HG03025 (cell line): ENCODE measurements around the gene FBXL12.
"Not testable (repeated sequence)": the region's sequence is repeated elsewhere in the genome, so short reads cannot be mapped to it uniquely, and the experiment has no call there.

Experiments used
- ATAC-seq: cut with Tn5 transposase; IDR thresholded peaks from one replicate; pipeline ENCODE4 v1.9.1; 2021; ENCODE audit warnings: mild to moderate bottlenecking, moderate library complexity; ENCODE audit not compliant: unreplicated experiment, low FRiP score

The FBXL12 gene

GRCh38 chr19:9793071-9793591 is 25.7 kb downstream of the FBXL12 start:
- ATAC-seq = no peak

DNA sequence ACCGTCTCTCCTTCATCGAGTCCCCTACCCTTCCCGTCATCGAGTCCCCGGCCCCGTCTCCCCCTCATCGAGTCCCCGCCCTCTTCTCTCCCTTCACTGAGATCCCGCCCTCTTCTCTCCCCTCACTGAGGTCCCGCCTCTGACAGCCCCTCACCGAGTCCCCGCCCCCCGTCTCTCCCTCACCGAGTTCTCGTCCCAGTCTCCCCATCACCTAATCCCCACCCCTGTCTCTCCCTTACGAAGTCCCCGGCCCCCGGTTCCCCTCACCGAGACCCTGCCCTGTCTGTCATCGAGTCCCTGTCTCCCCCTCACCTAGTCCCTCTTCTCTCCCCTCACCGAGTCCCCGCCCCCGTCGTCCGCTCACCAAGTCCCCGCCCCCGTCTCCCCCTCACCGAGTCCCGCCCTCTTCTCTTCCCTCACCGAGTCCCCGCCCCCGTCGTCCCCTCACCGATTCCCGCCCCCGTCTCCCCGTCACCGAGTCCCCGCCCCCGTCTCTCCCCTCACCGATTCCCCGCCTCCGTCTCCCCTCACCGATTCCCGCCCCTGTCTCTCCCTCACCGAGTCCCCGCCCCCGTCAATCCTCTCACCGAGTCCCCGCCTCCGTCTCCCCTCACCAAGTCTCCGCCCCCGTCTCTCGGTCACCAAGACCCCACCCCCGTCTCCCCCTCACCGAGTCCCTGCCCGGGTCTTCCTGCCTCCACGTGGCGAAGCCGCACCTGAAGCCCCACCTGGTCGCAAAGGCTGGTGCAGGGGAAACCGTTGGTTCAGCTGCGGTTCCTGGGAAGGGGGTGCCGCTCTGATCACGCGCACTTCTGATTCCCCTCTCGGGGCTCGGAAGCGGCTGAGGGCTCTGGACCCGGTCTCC is 26.4 kb downstream of the FBXL12 start:
- no peak for ATAC-seq

GRCh38 chr19:9791552-9792205 is 27.2 kb downstream of the FBXL12 start:
- no peak for ATAC-seq

DNA sequence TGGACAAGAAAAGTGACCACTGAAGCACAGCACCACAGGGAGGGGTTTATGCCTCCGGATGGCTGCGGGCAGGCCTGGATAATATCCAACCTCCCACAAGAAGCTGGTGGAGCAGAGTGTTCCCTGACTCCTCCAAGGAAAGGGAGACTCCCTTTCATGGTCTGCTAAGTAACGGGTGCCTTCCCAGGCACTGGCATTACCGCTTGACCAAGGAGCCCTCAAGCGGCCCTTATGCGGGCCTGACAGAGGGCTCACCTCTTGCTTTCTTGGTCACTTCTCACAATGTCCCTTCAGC is 27.9 kb downstream of the FBXL12 start:
- not testable (repeated sequence) for ATAC-seq

GRCh38 chr19:9789579-9789978 is 29.3 kb downstream of the FBXL12 start:
- not testable (repeated sequence) for ATAC-seq

DNA sequence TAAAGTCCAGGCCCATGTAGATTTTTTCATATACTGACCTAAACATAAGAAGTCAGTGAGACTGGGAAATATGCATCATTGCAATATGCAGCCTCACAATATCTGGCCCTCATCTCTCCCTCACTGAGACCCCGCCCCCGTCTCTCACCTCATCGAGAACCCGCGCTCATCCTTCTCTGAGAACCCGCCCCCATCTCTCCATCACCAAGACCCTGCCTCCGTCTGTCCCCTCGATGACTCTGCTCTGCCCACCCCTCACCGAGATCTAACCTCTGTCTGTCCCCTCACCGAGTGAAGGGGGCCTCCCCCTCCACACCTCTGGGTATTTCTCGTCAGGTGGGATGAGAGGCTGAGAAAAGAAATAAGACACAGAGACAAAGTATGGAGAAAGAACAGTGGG is 29.8 kb downstream of the FBXL12 start:
- ATAC-seq = no peak

GRCh38 chr19:9788604-9789003 is 30.3 kb downstream of the FBXL12 start:
- ATAC-seq = not testable (repeated sequence)

DNA sequence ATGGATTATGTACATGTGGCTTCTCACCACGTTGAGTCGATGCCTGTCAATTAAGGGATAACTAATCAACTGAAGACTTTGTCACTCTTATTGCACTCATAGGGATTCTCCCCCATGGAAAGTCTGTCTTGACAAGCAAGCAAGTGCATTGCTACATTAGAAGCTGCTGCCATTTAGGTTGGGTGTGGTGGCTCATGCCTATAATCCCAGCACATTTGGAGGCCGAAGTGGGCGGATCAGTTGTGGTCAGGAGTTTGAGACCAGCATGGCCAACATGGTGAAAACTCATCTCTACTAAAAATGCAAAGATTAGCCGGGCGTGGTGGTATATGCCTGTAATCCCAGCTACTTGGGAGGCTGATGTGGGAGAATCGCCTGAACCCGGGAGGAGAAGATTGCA is 32.1 kb downstream of the FBXL12 start:
- ATAC-seq = no peak

- ATAC-seq = no peak
Measured at GRCh38 chr19:9786342-9786741, 32.5 kb downstream of the FBXL12 start.

DNA sequence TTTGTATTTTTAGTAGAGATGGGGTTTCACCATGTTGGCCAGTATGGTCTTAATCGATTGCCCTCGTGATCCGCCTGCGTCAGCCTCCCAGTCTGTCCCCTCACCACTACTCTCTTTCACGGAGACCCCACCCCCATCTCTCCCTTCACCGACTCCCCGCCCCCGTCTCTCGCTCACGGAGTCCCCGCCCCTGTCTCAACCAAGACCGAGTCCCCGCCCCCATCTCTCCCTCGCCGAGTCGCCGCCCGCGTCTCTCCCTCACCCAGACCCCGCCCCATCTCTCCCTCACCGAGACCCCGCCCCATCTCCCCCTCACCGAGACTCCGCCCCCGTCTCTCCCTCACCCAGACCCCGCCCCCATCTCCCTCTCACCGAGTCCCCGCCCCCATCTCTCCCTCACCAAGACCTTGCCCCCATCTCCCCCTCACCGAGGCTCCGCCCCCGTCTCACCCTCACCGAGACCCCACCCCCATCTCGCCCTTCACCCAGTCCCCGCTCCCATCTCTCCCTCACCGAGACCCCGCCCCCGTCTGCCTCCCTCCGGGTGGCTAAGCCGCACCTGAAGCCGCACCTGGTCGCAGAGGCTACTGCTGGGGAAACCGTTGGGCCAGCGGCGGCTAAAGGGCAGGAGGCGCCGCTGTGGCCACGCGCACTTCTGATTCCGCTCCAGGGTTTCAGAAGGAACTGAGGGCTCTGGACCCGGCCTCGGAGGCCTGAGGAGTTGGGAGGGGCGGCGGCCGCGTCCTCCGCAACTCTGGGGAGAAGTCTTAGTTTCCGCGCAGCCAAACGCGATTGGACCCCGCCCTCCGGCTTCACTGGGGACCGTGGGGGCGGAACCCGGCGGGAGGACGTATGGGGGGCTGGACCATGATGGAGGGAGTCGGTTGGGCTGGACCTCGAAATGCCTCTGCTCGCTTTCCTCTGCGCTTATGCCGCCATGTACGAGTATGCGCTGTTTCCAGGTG is 33.2 kb downstream of the FBXL12 start:
- ATAC-seq = peak; percentile 72

- ATAC-seq = not testable (repeated sequence)
Measured at GRCh38 chr19:9784163-9784496, 34.7 kb downstream of the FBXL12 start.

GRCh38 chr19:9782338-9782737 is 36.5 kb downstream of the FBXL12 start:
- no peak for ATAC-seq

- ATAC-seq = peak; percentile 94
Measured at GRCh38 chr19:9768175-9769112, 50.4 kb downstream of the FBXL12 start, which contains the start of gene ZNF846. ZNF846 (minus strand) TSS chr19:9768738; CDS start chr19:9764950, 3,788 bp downstream.
